ENCODE measurements around the gene KPRP.

Gene KPRP, protein sequence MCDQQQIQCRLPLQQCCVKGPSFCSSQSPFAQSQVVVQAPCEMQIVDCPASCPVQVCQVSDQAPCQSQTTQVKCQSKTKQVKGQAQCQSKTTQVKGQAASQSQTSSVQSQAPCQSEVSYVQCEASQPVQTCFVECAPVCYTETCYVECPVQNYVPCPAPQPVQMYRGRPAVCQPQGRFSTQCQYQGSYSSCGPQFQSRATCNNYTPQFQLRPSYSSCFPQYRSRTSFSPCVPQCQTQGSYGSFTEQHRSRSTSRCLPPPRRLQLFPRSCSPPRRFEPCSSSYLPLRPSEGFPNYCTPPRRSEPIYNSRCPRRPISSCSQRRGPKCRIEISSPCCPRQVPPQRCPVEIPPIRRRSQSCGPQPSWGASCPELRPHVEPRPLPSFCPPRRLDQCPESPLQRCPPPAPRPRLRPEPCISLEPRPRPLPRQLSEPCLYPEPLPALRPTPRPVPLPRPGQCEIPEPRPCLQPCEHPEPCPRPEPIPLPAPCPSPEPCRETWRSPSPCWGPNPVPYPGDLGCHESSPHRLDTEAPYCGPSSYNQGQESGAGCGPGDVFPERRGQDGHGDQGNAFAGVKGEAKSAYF

DNA sequence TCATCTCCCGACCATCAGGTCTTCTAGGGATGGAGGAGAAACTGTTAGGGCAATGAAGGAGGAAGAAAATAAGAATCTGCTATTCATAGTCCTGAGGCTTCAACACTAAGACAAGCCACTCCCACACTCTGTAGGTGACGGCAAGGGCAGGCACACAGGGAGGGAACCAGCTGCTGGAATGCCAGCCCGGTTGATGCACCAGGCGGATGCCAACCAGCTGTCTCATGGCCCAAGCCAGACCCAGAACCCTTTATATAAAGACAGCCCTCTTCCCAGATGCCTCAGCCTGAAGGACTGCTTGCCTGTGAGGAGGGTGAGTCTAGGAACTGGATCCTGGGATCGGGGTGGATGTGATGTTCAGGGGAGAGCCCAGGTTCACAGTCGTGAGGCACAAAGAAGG lies at the start of gene KPRP:
Gene KPRP (plus strand): TSS at position 279 of the 400 bp plus-strand sequence. CDS start 1,564 bp downstream, outside the sequence.
- no peak for DNase-seq (ENCODE audit: low read depth)
- TF ChIP-seq, protein P1, sequence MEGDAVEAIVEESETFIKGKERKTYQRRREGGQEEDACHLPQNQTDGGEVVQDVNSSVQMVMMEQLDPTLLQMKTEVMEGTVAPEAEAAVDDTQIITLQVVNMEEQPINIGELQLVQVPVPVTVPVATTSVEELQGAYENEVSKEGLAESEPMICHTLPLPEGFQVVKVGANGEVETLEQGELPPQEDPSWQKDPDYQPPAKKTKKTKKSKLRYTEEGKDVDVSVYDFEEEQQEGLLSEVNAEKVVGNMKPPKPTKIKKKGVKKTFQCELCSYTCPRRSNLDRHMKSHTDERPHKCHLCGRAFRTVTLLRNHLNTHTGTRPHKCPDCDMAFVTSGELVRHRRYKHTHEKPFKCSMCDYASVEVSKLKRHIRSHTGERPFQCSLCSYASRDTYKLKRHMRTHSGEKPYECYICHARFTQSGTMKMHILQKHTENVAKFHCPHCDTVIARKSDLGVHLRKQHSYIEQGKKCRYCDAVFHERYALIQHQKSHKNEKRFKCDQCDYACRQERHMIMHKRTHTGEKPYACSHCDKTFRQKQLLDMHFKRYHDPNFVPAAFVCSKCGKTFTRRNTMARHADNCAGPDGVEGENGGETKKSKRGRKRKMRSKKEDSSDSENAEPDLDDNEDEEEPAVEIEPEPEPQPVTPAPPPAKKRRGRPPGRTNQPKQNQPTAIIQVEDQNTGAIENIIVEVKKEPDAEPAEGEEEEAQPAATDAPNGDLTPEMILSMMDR (IDR thresholded peaks at IDR 0.05; ENCODE audit: control insufficient read depth, extremely low read depth, insufficient read depth), result no peak
- H3K4me3 ChIP-seq (ENCODE audit: low read depth, low read length), result no peak within 1 kb of the TSS

DNA sequence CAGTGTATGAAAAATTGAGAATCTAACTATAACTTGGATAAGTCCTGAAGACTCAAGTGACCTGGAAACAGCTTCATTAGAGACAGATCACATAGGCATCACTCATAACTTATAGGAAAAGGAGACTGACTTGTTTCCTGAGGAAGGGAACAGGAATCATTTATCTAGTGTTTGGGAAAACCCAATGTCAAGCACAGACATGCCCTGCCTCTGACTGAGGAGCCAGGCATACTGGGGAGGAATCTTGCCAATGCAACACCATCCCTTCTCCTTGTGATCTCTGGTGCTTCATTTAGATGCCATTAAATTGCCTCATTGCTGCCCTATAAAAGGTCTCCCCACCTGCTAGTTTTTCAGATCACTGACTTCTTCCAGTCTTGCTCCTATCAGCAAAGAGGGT lies 39.6 kb upstream of the KPRP start:
- TF ChIP-seq, protein P1 (IDR thresholded peaks at IDR 0.05; ENCODE audit: control insufficient read depth, extremely low read depth, insufficient read depth), result no peak
- DNase-seq (ENCODE audit: low read depth), result no peak
- no peak overlapping the region for H3K4me3 ChIP-seq (ENCODE audit: low read depth, low read length)

DNA sequence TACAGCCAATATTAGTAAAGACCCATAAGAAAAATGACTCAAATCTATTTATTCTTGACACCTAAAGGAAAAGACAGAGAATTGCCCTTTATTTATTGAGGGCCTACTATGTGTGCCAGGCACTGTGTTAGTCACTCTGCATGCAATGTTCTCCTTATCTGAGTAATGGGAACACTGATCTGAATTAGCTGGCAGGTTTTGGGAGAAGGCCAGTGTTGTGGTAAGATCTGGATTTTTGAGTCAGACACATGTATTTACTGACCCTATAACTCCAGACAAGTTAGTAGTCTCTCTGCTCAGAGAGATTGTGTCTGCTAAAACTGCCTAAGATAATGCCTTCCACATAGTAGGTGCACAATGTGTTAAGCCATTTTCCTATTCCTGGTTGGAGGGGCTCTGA lies 32.6 kb upstream of the KPRP start:
- DNase-seq (ENCODE audit: low read depth), result no peak
- TF ChIP-seq, protein P1 (IDR thresholded peaks at IDR 0.05; ENCODE audit: control insufficient read depth, extremely low read depth, insufficient read depth), result no peak
- H3K4me3 ChIP-seq (ENCODE audit: low read depth, low read length), result no peak overlapping the region

DNA sequence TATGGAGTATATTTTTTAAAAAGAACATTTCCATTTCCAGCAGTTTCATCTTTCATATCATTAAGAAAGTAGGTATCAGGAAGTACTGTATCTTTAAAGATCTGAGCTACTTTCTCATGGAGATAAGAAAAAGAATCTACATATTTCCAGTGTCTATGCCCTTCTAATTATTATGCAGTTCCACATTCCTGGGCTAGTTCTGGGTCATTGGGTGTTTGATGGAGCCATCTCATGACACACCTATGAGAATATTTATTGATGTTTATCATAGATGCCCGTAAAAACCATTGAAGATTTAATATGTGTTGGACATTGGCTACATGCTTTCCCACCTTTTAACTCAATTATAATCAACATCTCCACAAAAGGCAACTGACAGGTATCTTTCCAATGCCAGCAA lies 28.8 kb upstream of the KPRP start:
- no peak for DNase-seq (ENCODE audit: low read depth)
- TF ChIP-seq, protein P1 (IDR thresholded peaks at IDR 0.05; ENCODE audit: control insufficient read depth, extremely low read depth, insufficient read depth), result no peak
- no peak overlapping the region for H3K4me3 ChIP-seq (ENCODE audit: low read depth, low read length)

DNA sequence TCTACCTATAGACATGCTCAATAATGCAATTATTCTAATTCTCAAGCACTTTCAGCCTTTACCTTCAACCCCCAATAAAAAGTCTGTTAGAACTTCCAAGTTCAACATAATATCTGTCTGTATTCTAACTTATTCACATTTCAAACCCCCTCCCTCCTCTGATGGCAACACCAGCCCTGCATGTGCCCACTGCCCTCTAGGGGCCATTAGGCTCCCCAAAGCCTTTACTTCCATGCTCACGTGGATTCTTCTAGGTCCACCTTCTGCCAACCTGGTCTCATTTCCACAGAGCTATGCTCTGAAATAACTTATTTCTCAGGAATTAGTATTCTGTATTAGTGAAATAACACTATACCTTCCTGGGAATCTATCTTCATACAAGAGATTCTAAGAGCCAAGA lies 22.2 kb upstream of the KPRP start:
- TF ChIP-seq, protein P1 (IDR thresholded peaks at IDR 0.05; ENCODE audit: control insufficient read depth, extremely low read depth, insufficient read depth), result peak; percentile 40
- no peak overlapping the region for H3K4me3 ChIP-seq (ENCODE audit: low read depth, low read length)
- no peak for DNase-seq (ENCODE audit: low read depth)

DNA sequence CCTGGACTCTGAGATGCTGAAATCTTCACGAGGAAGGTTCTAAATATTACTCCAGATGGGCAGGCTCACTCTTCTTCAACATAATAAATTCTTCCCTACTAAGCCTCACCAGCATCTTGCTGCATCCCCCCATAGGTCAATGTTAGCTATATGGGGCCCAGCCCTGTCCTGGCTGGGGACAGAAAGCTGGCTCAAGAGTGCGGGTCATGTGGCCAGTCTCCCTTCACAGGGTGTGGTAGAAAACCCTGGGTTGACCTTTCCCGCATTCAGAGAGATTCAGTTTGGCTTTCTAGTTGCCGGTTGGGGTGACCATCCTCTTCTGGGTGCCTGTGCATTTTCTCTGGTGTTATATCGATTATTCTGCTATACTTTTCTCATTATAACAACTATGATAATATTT lies 19.8 kb upstream of the KPRP start:
- TF ChIP-seq, protein P1 (IDR thresholded peaks at IDR 0.05; ENCODE audit: control insufficient read depth, extremely low read depth, insufficient read depth), result no peak
- H3K4me3 ChIP-seq (ENCODE audit: low read depth, low read length), result no peak overlapping the region
- no peak for DNase-seq (ENCODE audit: low read depth)
